K562 (cell line): ENCODE results near the gene IL1B. TPM values are rescaled to one million over a fixed set of nuclear protein-coding genes. Genes with fewer than 3 reads are reported as not detected.

ENCODE experiments used
- ATAC-seq: fragments of 200-7000 bp; cut with Tn5 transposase; 3 replicates; pipeline ENCODE4 v1.9.1; 2020; ENCODE audit warnings: moderate library complexity
- BruUV-seq: library from RNA; stranded (reverse); fragments of 400-500 nt; replicated peaks from 2 replicates; lab custom pipeline; 2021; lab: Mats Ljungman, UMichigan
- CTCF ChIA-PET: fragments of 300-600 bp; formaldehyde crosslinking; extraction: SDS; loops from one replicate; lab custom pipeline; 2021; ENCODE audit warnings: low intra/inter-chr PET ratio; lab: Yijun Ruan, JAX
- POLR2A ChIA-PET: fragments of 300-600, 350-650 bp; sonication (Branson Sonifier 250); formaldehyde crosslinking; extraction: SDS; loops from one replicate; lab custom pipeline; 2021; ENCODE audit warnings: antibody characterized with exemption, inconsistent platforms; lab: Yijun Ruan, JAX
- DNase-seq, 4 experiments: peaks; one replicate each; pipeline versions ENCODE4 v3.0.0 to v3.0.0-alpha.2; 2011 to 2018; ENCODE audit warnings: low spot score in 3 of 4, mixed read lengths in 3 of 4; ENCODE audit errors: extremely low read depth in 1 of 4
- FAIRE-seq: peaks from 2 replicates; lab custom pipeline; 2011; peaks lifted over from hg19 to GRCh38; lab: Jason Lieb, UNC
- H2AFZ ChIP-seq: 2 replicates; pipeline ENCODE4 v1.6.0; 2011; ENCODE audit warnings: low read depth, low read length, control low read depth, inconsistent platforms
- H3K27ac ChIP-seq: fragments of 200-600 bp; 3 replicates; pipeline ENCODE4 v1.8.0; 2011; ENCODE audit warnings: low read depth, mild to moderate bottlenecking, control low read depth, inconsistent platforms, low read length, moderate library complexity, mixed read lengths; ENCODE audit errors: extremely low read depth
- H3K27me3 ChIP-seq, 2 experiments: fragments of 300-600 bp in 1 of 2; 2 replicates in 1 of 2; 3 replicates in 1 of 2; pipeline versions ENCODE4 v1.6.0 to v1.8.0; 2011; ENCODE audit warnings: inconsistent platforms in 2 of 2, low read length in 2 of 2, mild to moderate bottlenecking in 1 of 2, mixed read lengths in 1 of 2, moderate library complexity in 1 of 2; ENCODE audit not compliant: control insufficient read depth in 2 of 2, insufficient read depth in 2 of 2
- H3K36me3 ChIP-seq: fragments of 300-600 bp; 3 replicates; pipeline ENCODE4 v1.8.0; 2011; ENCODE audit warnings: mild to moderate bottlenecking, low read length, inconsistent platforms; ENCODE audit not compliant: control insufficient read depth, insufficient read depth
- H3K4me1 ChIP-seq, 2 experiments: fragments of 200-600 bp in 1 of 2; replicated peaks in 1 of 2; 2 replicates in 1 of 2; 3 replicates in 1 of 2; pipeline versions ENCODE4 v1.5.1 to v1.8.0; 2011; ENCODE audit warnings: inconsistent platforms in 2 of 2, low read length in 2 of 2, mild to moderate bottlenecking in 1 of 2, mixed read lengths in 1 of 2, moderate library complexity in 1 of 2; ENCODE audit not compliant: control insufficient read depth in 2 of 2, insufficient read depth in 2 of 2
- H3K4me2 ChIP-seq: 2 replicates; pipeline ENCODE4 v1.6.1; 2011; ENCODE audit warnings: low read length, control low read depth, inconsistent platforms, mixed read lengths; ENCODE audit not compliant: insufficient read depth
- H3K4me3 ChIP-seq: fragments of 200-600 bp; sonication (generic), shearing (Covaris generic); 2 replicates; pipeline ENCODE4 v1.5.1; 2016; ENCODE audit warnings: control low read depth, inconsistent platforms
- H3K79me2 ChIP-seq: fragments of 200-600 bp; 3 replicates; pipeline ENCODE4 v1.8.0; 2011; ENCODE audit warnings: low read length, inconsistent platforms; ENCODE audit not compliant: control insufficient read depth, insufficient read depth
- H3K9ac ChIP-seq, 2 experiments: 2 replicates each; pipeline versions ENCODE4 v1.6.0 to v1.6.1; 2011; ENCODE audit warnings: low read depth in 2 of 2, low read length in 2 of 2, control low read depth in 1 of 2, inconsistent platforms in 1 of 2, mild to moderate bottlenecking in 1 of 2, mixed read lengths in 1 of 2; ENCODE audit not compliant: insufficient read depth in 1 of 2
- H3K9me1 ChIP-seq: one replicate; pipeline ENCODE4 v1.6.0; 2011; ENCODE audit warnings: inconsistent platforms, mild to moderate bottlenecking, low read length, moderate library complexity; ENCODE audit not compliant: control insufficient read depth, insufficient read depth
- H3K9me3 ChIP-seq: replicated peaks from 2 replicates; pipeline ENCODE4 v1.5.1; 2011; ENCODE audit warnings: low read depth, low read length, inconsistent platforms; ENCODE audit not compliant: control insufficient read depth, insufficient read depth
- H4K20me1 ChIP-seq: replicated peaks from 2 replicates; pipeline ENCODE4 v1.6.1; 2011; ENCODE audit warnings: low read length, inconsistent platforms, mixed read lengths; ENCODE audit not compliant: control insufficient read depth, insufficient read depth
- GABPB1 ChIP-seq: sonication (generic); formaldehyde crosslinking; IDR thresholded peaks from 2 replicates; pipeline ENCODE4 v1.8.0; 2022; ENCODE audit warnings: mild to moderate bottlenecking, missing genetic modification reagents
- IFI16 ChIP-seq: fragments of 250-450 bp; sonication (Bioruptor Pico); IDR thresholded peaks from 2 replicates; pipeline ENCODE4 v2.1.2; 2022; ENCODE audit warnings: mild to moderate bottlenecking, inconsistent platforms
- YBX1 ChIP-seq: fragments of 450-650 bp; IDR thresholded peaks from 2 replicates; pipeline ENCODE4 v1.7.1; 2016; ENCODE audit warnings: mild to moderate bottlenecking
- WGBS: fragments of 100-300 bp; shearing (Covaris generic); methylation state at CpG from one replicate; pipeline ENCODE4 v1.1.6; 2016; ENCODE audit warnings: low coverage, mixed read lengths; ENCODE audit not compliant: insufficient coverage; ENCODE audit errors: missing lambda C conversion rate; 5-methylcytosine and 5-hydroxymethylcytosine counted together
- in situ Hi-C: fragments of 300-500 bp; cut with MboI; formaldehyde crosslinking; loops from 4 replicates; pipeline ENCODE4 v1.15.0; 2018; ENCODE audit warnings: inconsistent platforms, mixed read lengths
- intact Hi-C: fragments of 100-400 bp; cut with micrococcal nuclease; formaldehyde crosslinking; loops from 2 replicates; pipeline ENCODE4 v1.14.2; 2022
- polyA plus RNA-seq, 8 experiments: library from polyadenylated mRNA; depleted of rRNA in 4 of 8; stranded (reverse) in 5 of 8; unstranded in 3 of 8; fragments of >200 nt; fragmentation: Nextera tagmentation in 2 of 8; fragmentation: Illumina TruSeq in 1 of 8; extraction: Ambion mirVana in 2 of 8; extraction: Trizol in 1 of 8; gene quantifications; 2 replicates each; pipeline versions ENCODE4 v1.2.1 to v1.2.3, GENCODE V29; 2011 to 2014; ENCODE audit warnings: inconsistent platforms in 1 of 8, missing spikeins in 1 of 8
- total RNA-seq, 7 experiments: library from RNA; depleted of rRNA in 6 of 7; stranded (reverse); fragments of >200 nt in 6 of 7; fragmentation: Illumina TruSeq in 2 of 7; extraction: Trizol in 2 of 7; gene quantifications; 2 replicates each; pipeline versions ENCODE4 v1.2.1 to v1.2.3, GENCODE V29; 2011 to 2021; ENCODE audit warnings: low replicate concordance in 1 of 7
- TF ChIP-seq, protein P1 (sequence below): fragments of 250-450 bp; sonication (Bioruptor Pico); IDR thresholded peaks from 2 replicates; pipeline ENCODE4 v1.5.1; 2021; ENCODE audit warnings: mild to moderate bottlenecking
- TF ChIP-seq, protein P2 (sequence below): IDR thresholded peaks from 2 replicates; pipeline ENCODE4 v1.6.1; 2012; ENCODE audit warnings: low read depth, low read length, improper control_type of control experiment, borderline replicate concordance
- TF ChIP-seq, protein P3 (sequence below), 3 experiments: fragments of 200-800 bp in 1 of 3; sonication (Bioruptor generic) in 1 of 3; sonication (generic) in 1 of 3; formaldehyde crosslinking in 1 of 3; IDR thresholded peaks; 2 replicates each; pipeline versions ENCODE4 v1.6.1 to v1.8.0; 2016 to 2022; ENCODE audit warnings: mild to moderate bottlenecking in 2 of 3, missing compliant biosample characterization in 2 of 3, missing genetic modification characterization in 2 of 3, missing genetic modification reagents in 1 of 3

IL1B gene
- total and polyA plus RNA-seq, 9 of the 15 experiments (the other 6 are each of a cell fraction or from before 2014, with no cell fraction given) = 0.29 TPM; not detected in 8

DNA sequence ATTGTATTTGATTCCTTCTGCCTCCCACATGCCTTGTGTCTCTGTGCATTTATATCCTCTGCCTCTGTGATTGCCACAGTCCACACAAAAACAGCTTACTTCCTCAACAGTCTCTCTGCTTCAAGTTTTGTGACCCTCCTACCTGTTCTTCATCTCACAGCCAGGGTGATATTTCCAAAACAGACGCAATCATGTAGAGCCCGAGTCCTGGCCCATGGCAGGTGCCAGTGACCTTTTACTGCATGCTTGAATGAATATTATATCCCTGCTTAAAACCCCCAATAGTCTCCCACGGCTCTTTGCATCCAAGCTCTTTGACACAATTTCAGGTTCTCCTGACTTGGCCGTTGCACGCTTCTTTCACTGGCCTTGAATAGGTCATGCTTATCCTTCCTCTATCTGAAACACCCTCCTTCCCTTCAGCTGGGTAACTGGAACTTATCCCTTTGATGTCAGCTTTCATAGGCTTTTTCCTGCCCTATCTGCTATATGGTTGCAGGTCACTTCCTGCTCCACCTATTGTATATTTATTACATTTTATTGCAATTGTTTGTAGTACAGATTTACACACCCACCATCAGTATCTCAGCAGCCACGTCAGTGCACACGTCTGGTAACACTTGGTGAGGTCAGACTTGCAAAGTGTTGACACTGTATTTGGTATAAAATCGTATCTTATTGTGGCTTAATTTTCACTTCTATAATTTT, 29.7 kb upstream of the IL1B start:
- H3K9me3 ChIP-seq = no peaks in the 10 kb centered on the region
- FAIRE-seq = no peak
- TF ChIP-seq, protein P1, sequence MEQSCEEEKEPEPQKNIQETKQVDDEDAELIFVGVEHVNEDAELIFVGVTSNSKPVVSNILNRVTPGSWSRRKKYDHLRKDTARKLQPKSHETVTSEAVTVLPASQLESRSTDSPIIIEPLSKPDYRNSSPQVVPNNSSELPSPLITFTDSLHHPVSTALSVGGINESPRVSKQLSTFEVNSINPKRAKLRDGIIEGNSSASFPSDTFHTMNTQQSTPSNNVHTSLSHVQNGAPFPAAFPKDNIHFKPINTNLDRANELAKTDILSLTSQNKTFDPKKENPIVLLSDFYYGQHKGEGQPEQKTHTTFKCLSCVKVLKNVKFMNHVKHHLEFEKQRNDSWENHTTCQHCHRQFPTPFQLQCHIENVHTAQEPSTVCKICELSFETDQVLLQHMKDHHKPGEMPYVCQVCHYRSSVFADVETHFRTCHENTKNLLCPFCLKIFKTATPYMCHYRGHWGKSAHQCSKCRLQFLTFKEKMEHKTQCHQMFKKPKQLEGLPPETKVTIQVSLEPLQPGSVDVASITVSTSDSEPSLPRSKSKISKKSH (CRISPR knock-in tag) = no peak
- no peak for TF ChIP-seq IFI16 (CRISPR knock-in tag)
- TF ChIP-seq YBX1 = no peak
- TF ChIP-seq, protein P2, sequence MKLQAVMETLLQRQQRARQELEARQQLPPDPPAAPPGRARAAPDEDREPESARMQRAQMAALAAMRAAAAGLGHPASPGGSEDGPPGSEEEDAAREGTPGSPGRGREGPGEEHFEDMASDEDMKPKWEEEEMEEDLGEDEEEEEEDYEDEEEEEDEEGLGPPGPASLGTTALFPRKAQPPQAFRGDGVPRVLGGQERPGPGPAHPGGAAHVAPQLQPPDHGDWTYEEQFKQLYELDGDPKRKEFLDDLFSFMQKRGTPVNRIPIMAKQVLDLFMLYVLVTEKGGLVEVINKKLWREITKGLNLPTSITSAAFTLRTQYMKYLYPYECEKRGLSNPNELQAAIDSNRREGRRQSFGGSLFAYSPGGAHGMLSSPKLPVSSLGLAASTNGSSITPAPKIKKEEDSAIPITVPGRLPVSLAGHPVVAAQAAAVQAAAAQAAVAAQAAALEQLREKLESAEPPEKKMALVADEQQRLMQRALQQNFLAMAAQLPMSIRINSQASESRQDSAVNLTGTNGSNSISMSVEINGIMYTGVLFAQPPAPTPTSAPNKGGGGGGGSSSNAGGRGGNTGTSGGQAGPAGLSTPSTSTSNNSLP = no peak
- TF ChIP-seq GABPB1 (CRISPR knock-in tag) = no peak
- TF ChIP-seq, protein P3, sequence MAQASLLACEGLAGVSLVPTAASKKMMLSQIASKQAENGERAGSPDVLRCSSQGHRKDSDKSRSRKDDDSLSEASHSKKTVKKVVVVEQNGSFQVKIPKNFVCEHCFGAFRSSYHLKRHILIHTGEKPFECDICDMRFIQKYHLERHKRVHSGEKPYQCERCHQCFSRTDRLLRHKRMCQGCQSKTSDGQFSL (CRISPR knock-in tag; IDR thresholded peaks at IDR 0.05) = no peak
- TF ChIP-seq, protein P3 (tag; IDR thresholded peaks at IDR 0.05) = no peak
- no peaks in the 10 kb centered on the region for H4K20me1 ChIP-seq
- H2AFZ ChIP-seq = peak overlapping the region; percentile 22; the same call in 1 of the 2 replicates
- CTCF ChIA-PET = no interaction called here
- POLR2A ChIA-PET = no interaction called here
- H3K36me3 ChIP-seq = no peaks in the 10 kb centered on the region
- no peak for ATAC-seq
- in situ Hi-C loops (no loop called here), intact Hi-C loops (no loop called here)
- WGBS = 31% methylated on average over 8 of the region's 8 CpGs
- BruUV-seq = no TSS peak
- no peaks in the 10 kb centered on the region for H3K9me1 ChIP-seq
- no peaks in the 10 kb centered on the region for H3K79me2 ChIP-seq
- peaks cover 10 to 12% of the 10 kb centered on the region in 2 experiments for H3K4me1 ChIP-seq
- no peaks in the 10 kb centered on the region; a peak in 1 of 5 replicates for H3K27me3 ChIP-seq
- no peak overlapping the region for H3K27ac ChIP-seq
- no peak for DNase-seq
- H3K4me2 ChIP-seq = no peak overlapping the region
- no peak overlapping the region for H3K9ac ChIP-seq
- no peak overlapping the region for H3K4me3 ChIP-seq
